ENCODE data around the gene IL22RA1. TPM values are rescaled to one million over a fixed set of nuclear protein-coding genes. Genes with fewer than 3 reads are reported as not detected.

IL22RA1 gene
- total RNA-seq, 1 donor from 2014 or later: not detected

- H3K4me3 Mint-ChIP-seq: no peak overlapping the region
- Histone ChIP-seq H3K27ac (no peak overlapping the region), H3K27me3 (no peaks in the 10 kb centered on the region), H3F3A (ENCODE audit: low read depth) (no peaks in the 10 kb centered on the region), H4K20me1 (ENCODE audit: low read depth) (no peaks in the 10 kb centered on the region), H3K79me2 (ENCODE audit: low read depth) (no peaks in the 10 kb centered on the region), H3K36me3 (no peaks in the 10 kb centered on the region), H3K9me3 (ENCODE audit: low read depth) (no peaks in the 10 kb centered on the region), H2AFZ (replicated peaks) (no peak overlapping the region), H3K9ac (no peak overlapping the region), H3K4me1 (no peaks in the 10 kb centered on the region), H3K4me3 (no peak overlapping the region), H3K4me2 (no peak overlapping the region)
- peak overlapping the region; percentile 88 for H3K27ac Mint-ChIP-seq
- H3K4me1 Mint-ChIP-seq: peaks cover under 1% of the 10 kb centered on the region
- DNase-seq (ENCODE audit: low spot score): no peak
- no peaks in the 10 kb centered on the region for H3K9me3 Mint-ChIP-seq
- no peaks in the 10 kb centered on the region for H3K36me3 Mint-ChIP-seq
- TF ChIP-seq, protein P1, sequence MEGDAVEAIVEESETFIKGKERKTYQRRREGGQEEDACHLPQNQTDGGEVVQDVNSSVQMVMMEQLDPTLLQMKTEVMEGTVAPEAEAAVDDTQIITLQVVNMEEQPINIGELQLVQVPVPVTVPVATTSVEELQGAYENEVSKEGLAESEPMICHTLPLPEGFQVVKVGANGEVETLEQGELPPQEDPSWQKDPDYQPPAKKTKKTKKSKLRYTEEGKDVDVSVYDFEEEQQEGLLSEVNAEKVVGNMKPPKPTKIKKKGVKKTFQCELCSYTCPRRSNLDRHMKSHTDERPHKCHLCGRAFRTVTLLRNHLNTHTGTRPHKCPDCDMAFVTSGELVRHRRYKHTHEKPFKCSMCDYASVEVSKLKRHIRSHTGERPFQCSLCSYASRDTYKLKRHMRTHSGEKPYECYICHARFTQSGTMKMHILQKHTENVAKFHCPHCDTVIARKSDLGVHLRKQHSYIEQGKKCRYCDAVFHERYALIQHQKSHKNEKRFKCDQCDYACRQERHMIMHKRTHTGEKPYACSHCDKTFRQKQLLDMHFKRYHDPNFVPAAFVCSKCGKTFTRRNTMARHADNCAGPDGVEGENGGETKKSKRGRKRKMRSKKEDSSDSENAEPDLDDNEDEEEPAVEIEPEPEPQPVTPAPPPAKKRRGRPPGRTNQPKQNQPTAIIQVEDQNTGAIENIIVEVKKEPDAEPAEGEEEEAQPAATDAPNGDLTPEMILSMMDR (IDR thresholded peaks at IDR 0.05): no peak
- H3K27me3 Mint-ChIP-seq (ENCODE audit: insufficient read depth, low read depth): peaks cover 6% of the 10 kb centered on the region
Measured at GRCh38 chr1:24090736-24091135, 52.2 kb downstream of the IL22RA1 start.

DNA sequence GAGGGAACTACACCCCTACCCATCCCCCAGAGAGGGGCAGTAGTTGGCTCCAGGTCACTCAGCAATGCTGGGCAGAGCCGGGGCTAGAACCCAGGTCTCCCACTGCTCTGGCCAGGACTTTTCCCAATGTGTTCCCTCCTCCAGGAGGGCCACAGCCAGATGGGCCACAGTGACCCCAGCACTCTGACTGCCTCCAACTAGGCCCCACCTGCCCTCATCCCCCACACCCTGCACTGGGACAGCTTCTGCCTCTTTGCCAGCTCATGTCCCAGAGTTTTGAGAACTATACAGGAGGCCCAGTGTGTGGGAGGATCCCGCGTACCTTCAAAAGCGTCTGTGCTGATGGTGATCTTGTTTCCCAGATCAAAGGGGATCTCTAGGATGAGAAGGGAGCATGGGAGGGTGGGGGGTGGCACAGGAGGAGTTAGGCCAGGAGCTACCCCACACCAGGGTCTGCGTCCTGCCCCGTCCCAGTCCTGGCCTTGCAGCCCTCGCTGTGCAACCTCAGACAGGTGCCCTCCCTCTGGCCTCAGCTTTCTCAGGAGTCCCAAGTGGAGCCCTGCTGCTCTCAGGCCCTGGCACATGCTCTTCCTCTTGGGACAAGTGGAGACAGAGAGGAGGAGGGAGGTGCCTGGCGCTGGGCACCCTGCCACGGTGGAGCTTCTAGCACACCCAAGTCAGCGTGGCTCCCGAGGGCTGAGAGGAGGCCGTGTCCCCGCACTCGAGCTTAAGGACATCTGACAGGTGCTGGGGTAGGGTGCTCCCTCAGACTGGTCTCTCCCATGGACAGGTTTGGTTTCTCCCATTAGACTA is 53.0 kb downstream of the IL22RA1 start:
- DNase-seq (ENCODE audit: low spot score): no peak
- H3K4me1 Mint-ChIP-seq: no peaks in the 10 kb centered on the region
- Histone ChIP-seq H3K4me2 (no peak overlapping the region), H3K79me2 (ENCODE audit: low read depth) (no peaks in the 10 kb centered on the region), H4K20me1 (ENCODE audit: low read depth) (no peaks in the 10 kb centered on the region), H3K27ac (no peak overlapping the region), H2AFZ (replicated peaks) (no peak overlapping the region), H3K9ac (no peak overlapping the region), H3K27me3 (no peaks in the 10 kb centered on the region), H3K4me1 (no peaks in the 10 kb centered on the region), H3F3A (ENCODE audit: low read depth) (no peaks in the 10 kb centered on the region), H3K4me3 (no peak overlapping the region), H3K9me3 (ENCODE audit: low read depth) (no peaks in the 10 kb centered on the region), H3K36me3 (no peaks in the 10 kb centered on the region)
- H3K27me3 Mint-ChIP-seq (ENCODE audit: insufficient read depth, low read depth): peaks cover 7% of the 10 kb centered on the region
- TF ChIP-seq EZH2 (IDR thresholded peaks at IDR 0.05) (no peak), EZH2phosphoT487 (IDR thresholded peaks at IDR 0.05) (no peak)
- TF ChIP-seq, protein P1 (IDR thresholded peaks at IDR 0.05): no peak
- no peak overlapping the region for H3K4me3 Mint-ChIP-seq
- peak overlapping the region; percentile 88 for H3K27ac Mint-ChIP-seq
- no peaks in the 10 kb centered on the region for H3K36me3 Mint-ChIP-seq
- H3K9me3 Mint-ChIP-seq: no peaks in the 10 kb centered on the region

- DNase-seq (ENCODE audit: low spot score): no peak
- H3K27ac ChIP-seq: no peak overlapping the region
Measured at GRCh38 chr1:24089027-24089742, 53.8 kb downstream of the IL22RA1 start.

GRCh38 chr1:24086466-24086865 is 56.5 kb downstream of the IL22RA1 start:
- Histone ChIP-seq H4K20me1 (ENCODE audit: low read depth) (no peaks in the 10 kb centered on the region), H3K36me3 (no peaks in the 10 kb centered on the region), H3K79me2 (ENCODE audit: low read depth) (no peaks in the 10 kb centered on the region), H3K27ac (no peak overlapping the region), H3K4me2 (no peak overlapping the region), H3K4me3 (no peak overlapping the region), H3K4me1 (no peaks in the 10 kb centered on the region), H3K27me3 (no peaks in the 10 kb centered on the region), H3F3A (ENCODE audit: low read depth) (no peaks in the 10 kb centered on the region), H3K9me3 (ENCODE audit: low read depth) (no peaks in the 10 kb centered on the region), H2AFZ (replicated peaks) (no peak overlapping the region), H3K9ac (no peak overlapping the region)
- Mint-ChIP-seq H3K36me3 (no peaks in the 10 kb centered on the region), H3K27ac (no peak overlapping the region), H3K9me3 (no peaks in the 10 kb centered on the region), H3K27me3 (ENCODE audit: insufficient read depth, low read depth) (peaks cover 5% of the 10 kb centered on the region), H3K4me1 (no peaks in the 10 kb centered on the region), H3K4me3 (no peak overlapping the region)
- TF ChIP-seq, protein P1 (IDR thresholded peaks at IDR 0.05): no peak
- no peak for TF ChIP-seq EZH2phosphoT487 (IDR thresholded peaks at IDR 0.05)
- no peak for TF ChIP-seq EZH2 (IDR thresholded peaks at IDR 0.05)
- no peak for DNase-seq (ENCODE audit: low spot score)

More at GRCh38 chr1:24089027-24089742, 53.8 kb downstream of the IL22RA1 start:
- H3K36me3 Mint-ChIP-seq: no peaks in the 10 kb centered on the region
- H3K27me3 Mint-ChIP-seq (ENCODE audit: insufficient read depth, low read depth): peaks cover 7% of the 10 kb centered on the region
- Histone ChIP-seq H3K9ac (no peak overlapping the region), H3K9me3 (ENCODE audit: low read depth) (no peaks in the 10 kb centered on the region), H3K4me1 (no peaks in the 10 kb centered on the region), H2AFZ (replicated peaks) (no peak overlapping the region), H3K79me2 (ENCODE audit: low read depth) (no peaks in the 10 kb centered on the region), H3F3A (ENCODE audit: low read depth) (no peaks in the 10 kb centered on the region), H3K36me3 (no peaks in the 10 kb centered on the region), H3K4me2 (no peak overlapping the region), H3K27me3 (no peaks in the 10 kb centered on the region), H3K4me3 (no peak overlapping the region), H4K20me1 (ENCODE audit: low read depth) (no peaks in the 10 kb centered on the region)
- no peaks in the 10 kb centered on the region for H3K9me3 Mint-ChIP-seq
- H3K27ac Mint-ChIP-seq: no peak overlapping the region
- H3K4me3 Mint-ChIP-seq: no peak overlapping the region
- TF ChIP-seq EZH2phosphoT487 (IDR thresholded peaks at IDR 0.05): no peak
- H3K4me1 Mint-ChIP-seq: no peaks in the 10 kb centered on the region
